Stomach (tissue), 9 donors: ENCODE results near the gene EML3. TPM values are rescaled to one million over a fixed set of nuclear protein-coding genes. Genes with fewer than 3 reads are reported as not detected.

ENCODE experiments used
- DNase-seq, 2 donors: peaks; one replicate each; pipeline versions ENCODE4 v3.0.0 to v3.0.0-alpha.2; 2013 to 2019
- H3K27ac ChIP-seq, 5 donors: fragments of 200-600 bp in 4 of 5; sonication (generic) in 4 of 5; one replicate each; pipeline ENCODE4 v1.5.1; 2013 to 2019; ENCODE audit warnings: mild to moderate bottlenecking in 1 of 5, moderate library complexity in 1 of 5
- H3K27me3 ChIP-seq, 3 donors: fragments of 200-600 bp; sonication (generic); one replicate each; pipeline ENCODE4 v1.5.1; 2017 to 2019; ENCODE audit warnings: mixed run types in 1 of 3
- H3K36me3 ChIP-seq, 4 donors: fragments of 200-600 bp; sonication (generic); 1 replicate in 3 of 4; 2 replicates in 1 of 4; pipeline ENCODE4 v1.5.1; 2016 to 2019
- H3K4me1 ChIP-seq, 4 donors: fragments of 200-600 bp; sonication (generic); one replicate each; pipeline ENCODE4 v1.5.1; 2016 to 2019
- H3K4me3 ChIP-seq, 4 donors: fragments of 200-600 bp; sonication (generic) in 3 of 4; one replicate each; pipeline ENCODE4 v1.5.1; 2016 to 2019; ENCODE audit warnings: mild to moderate bottlenecking in 1 of 4
- H3K9me3 ChIP-seq, 4 donors: fragments of 200-600 bp; sonication (generic); one replicate each; pipeline ENCODE4 v1.5.1; 2016 to 2019
- CTCF ChIP-seq, 7 experiments: fragments of 450-650 bp in 4 of 7; fragments of 200-600 bp in 3 of 7; sonication (generic) in 3 of 7; IDR thresholded peaks; one replicate each; pipeline ENCODE4 v1.5.1; 2016 to 2019; ENCODE audit warnings: antibody characterized with exemption in 7 of 7, control low read depth in 2 of 7, mild to moderate bottlenecking in 1 of 7
- EP300 ChIP-seq: sonication (generic); formaldehyde crosslinking; IDR thresholded peaks from one replicate; pipeline ENCODE4 v1.6.1; 2017; ENCODE audit warnings: antibody characterized with exemption
- POLR2A ChIP-seq, 4 donors: fragments of 450-650 bp; IDR thresholded peaks; one replicate each; pipeline ENCODE4 v1.6.1; 2016; ENCODE audit warnings: antibody characterized with exemption in 4 of 4, control low read depth in 2 of 4, mild to moderate bottlenecking in 1 of 4, moderate library complexity in 1 of 4
- POLR2AphosphoS5 ChIP-seq, 3 donors: sonication (generic); formaldehyde crosslinking; IDR thresholded peaks; one replicate each; pipeline ENCODE4 v1.6.1; 2016; ENCODE audit warnings: antibody characterized with exemption in 3 of 3
- WGBS, 5 donors: extraction: QIAGEN DNeasy Blood & Tissue Kit in 3 of 5; methylation state at CpG; one replicate each; pipeline versions ENCODE4 v1.1.5 to v1.1.7; 2013 to 2018; 5-methylcytosine and 5-hydroxymethylcytosine counted together
- intact Hi-C: fragments of 100-400 bp; cut with DNase I; formaldehyde crosslinking; loops from one replicate; pipeline ENCODE4 v1.15.1; 2023; ENCODE audit warnings: low total_unique reads
- polyA plus RNA-seq, 3 donors: library from polyadenylated mRNA; stranded (reverse); fragments of 200-250 nt; gene quantifications; one replicate each; pipeline ENCODE4 v1.2.3, GENCODE V29; 2013
- total RNA-seq, 5 donors: library from RNA; depleted of rRNA; stranded (reverse); fragments of >200 nt; gene quantifications; one replicate each; pipeline versions ENCODE4 v1.1.0 to v1.2.3, GENCODE V29; 2014 to 2016
- donor health status: healthy with polysubstance abuse.
- donor health status: Bipolar disorder and iron deficiency.
- donor health status: healthy.

The EML3 gene
- total and polyA plus RNA-seq, 8 donors, result 24.4 to 112 (median 68.6) TPM

GRCh38 chr11:62615521-62615920 is 2.9 kb upstream of the EML3 start:
- H3K4me3 ChIP-seq, result no peak overlapping the region
- intact Hi-C loops, result no loop called here
- H3K27ac ChIP-seq, result no peak overlapping the region
- H3K9me3 ChIP-seq, result no peaks in the 10 kb centered on the region
- H3K27me3 ChIP-seq, result no peaks in the 10 kb centered on the region
- no peak for DNase-seq
- WGBS, 5 donors, result 82 to 94% (median 85%) methylated on average over 3 to 7 of the region's 7 CpGs
- TF ChIP-seq EP300, result no peak
- TF ChIP-seq POLR2A (IDR thresholded peaks at IDR 0.05), result no peak
- no peak for TF ChIP-seq CTCF (IDR thresholded peaks at IDR 0.05)
- TF ChIP-seq POLR2AphosphoS5 (IDR thresholded peaks at IDR 0.05), result no peak
- peaks cover 25 to 41% (median 30%) of the 10 kb centered on the region in 4 donors for H3K4me1 ChIP-seq
- H3K36me3 ChIP-seq, result peaks cover 6 to 44% (median 35%) of the 10 kb centered on the region in 4 donors

- H3K9me3 ChIP-seq, result no peaks in the 10 kb centered on the region
- H3K4me3 ChIP-seq, result no peak overlapping the region
- 61 to 74% (median 65%) methylated on average over 7 to 8 of the region's 8 CpGs for WGBS, 5 donors
- no peaks in the 10 kb centered on the region for H3K27me3 ChIP-seq
- DNase-seq, result peak; percentile 56 to 65
- intact Hi-C loops, result no loop called here
- H3K27ac ChIP-seq, result peak overlapping the region in 4 of 5 donors; percentile 95 to 97 (median 96)
- H3K4me1 ChIP-seq, result peaks cover 20 to 36% (median 28%) of the 10 kb centered on the region in 4 donors
- TF ChIP-seq POLR2A (IDR thresholded peaks at IDR 0.05) (no peak), POLR2AphosphoS5 (IDR thresholded peaks at IDR 0.05) (peak in 1 of 3 donors; percentile 23)
- peaks cover 13 to 56% (median 46%) of the 10 kb centered on the region in 4 donors for H3K36me3 ChIP-seq
These were observed 1.7 kb upstream of the EML3 start for GRCh38 chr11:62614275-62614674.

GRCh38 chr11:62613291-62613778 is 760 bp upstream of the EML3 start:
- intact Hi-C loops, result no loop called here
- TF ChIP-seq POLR2A (IDR thresholded peaks at IDR 0.05) (no peak), EP300 (no peak), CTCF (IDR thresholded peaks at IDR 0.05) (no peak), POLR2AphosphoS5 (IDR thresholded peaks at IDR 0.05) (no peak)
- DNase-seq, result peak in 1 of 2 donors; percentile 32
- Histone ChIP-seq H3K9me3 (no peaks in the 10 kb centered on the region), H3K4me1 (peaks cover 20 to 36% (median 28%) of the 10 kb centered on the region in 4 donors), H3K27ac (peak overlapping the region; percentile 83 to 97 (median 96)), H3K4me3 (peak overlapping the region; percentile 75 to 84 (median 76)), H3K36me3 (peaks cover 13 to 63% (median 51%) of the 10 kb centered on the region in 4 donors), H3K27me3 (no peaks in the 10 kb centered on the region)
- WGBS, 5 donors, result 27 to 47% (median 37%) methylated on average over 5 to 15 of the region's 15 CpGs

- Histone ChIP-seq H3K9me3 (no peaks in the 10 kb centered on the region), H3K27me3 (no peaks in the 10 kb centered on the region), H3K4me3 (peak overlapping the region; percentile 75 to 84 (median 76)), H3K4me1 (peaks cover 20 to 39% (median 28%) of the 10 kb centered on the region in 4 donors), H3K27ac (peak overlapping the region; percentile 83 to 97 (median 96)), H3K36me3 (peaks cover 13 to 69% (median 57%) of the 10 kb centered on the region in 4 donors)
- 0 to 1% (median 1%) methylated on average over 26 to 34 of the region's 34 CpGs for WGBS, 5 donors
- peak; percentile 57 to 83 for DNase-seq
- intact Hi-C loops, result no loop called here
- no peak for TF ChIP-seq EP300
- no peak for TF ChIP-seq POLR2AphosphoS5 (IDR thresholded peaks at IDR 0.05)
- no peak for TF ChIP-seq POLR2A (IDR thresholded peaks at IDR 0.05)
- no peak for TF ChIP-seq CTCF (IDR thresholded peaks at IDR 0.05)
These were observed 740 bp downstream of the EML3 start for GRCh38 chr11:62611705-62612365.
